Tibial nerve (tissue), 4 donors: Measurements from ENCODE around the gene PLA2G15. TPM values are rescaled to one million over a fixed set of nuclear protein-coding genes. Genes with fewer than 3 reads are reported as not detected.

Source experiments
- DNase-seq, 2 donors: peaks; one replicate each; pipeline ENCODE4 v3.0.0-alpha.2; 2019; ENCODE audit warnings: low spot score in 2 of 2
- H3K27ac ChIP-seq, 4 donors: fragments of 200-600 bp; sonication (generic) in 3 of 4; one replicate each; pipeline ENCODE4 v1.5.1; 2017 to 2019; ENCODE audit warnings: mild to moderate bottlenecking in 1 of 4
- H3K27me3 ChIP-seq, 2 donors: fragments of 200-600 bp; sonication (generic) in 1 of 2; one replicate each; pipeline versions ENCODE4 v1.5.1 to v1.6.0; 2017 to 2019
- H3K36me3 ChIP-seq, 3 donors: fragments of 200-600 bp; sonication (generic); one replicate each; pipeline ENCODE4 v1.5.1; 2018 to 2019
- H3K4me1 ChIP-seq, 4 donors: fragments of 200-600 bp; sonication (generic) in 3 of 4; one replicate each; pipeline ENCODE4 v1.5.1; 2017 to 2019
- H3K4me3 ChIP-seq, 4 donors: fragments of 200-600 bp; sonication (generic) in 3 of 4; one replicate each; pipeline ENCODE4 v1.5.1; 2017 to 2019; ENCODE audit warnings: mild to moderate bottlenecking in 1 of 4, moderate library complexity in 1 of 4
- H3K9me3 ChIP-seq, 4 donors: fragments of 200-600 bp; sonication (generic) in 3 of 4; one replicate each; pipeline ENCODE4 v1.5.1; 2017 to 2019
- CTCF ChIP-seq, 5 experiments: fragments of 200-600 bp in 3 of 5; fragments of 450-650 bp in 2 of 5; sonication (generic) in 3 of 5; IDR thresholded peaks; one replicate each; pipeline ENCODE4 v1.5.1; 2016 to 2019; ENCODE audit warnings: antibody characterized with exemption in 5 of 5, mild to moderate bottlenecking in 3 of 5, moderate library complexity in 2 of 5
- EP300 ChIP-seq, 2 donors: sonication (generic); formaldehyde crosslinking; IDR thresholded peaks; one replicate each; pipeline ENCODE4 v1.6.1; 2017; ENCODE audit warnings: antibody characterized with exemption in 2 of 2, mild to moderate bottlenecking in 1 of 2
- POLR2A ChIP-seq, 2 donors: fragments of 450-650 bp; IDR thresholded peaks; one replicate each; pipeline ENCODE4 v1.6.1; 2017; ENCODE audit warnings: antibody characterized with exemption in 2 of 2, mild to moderate bottlenecking in 2 of 2, moderate library complexity in 2 of 2
- WGBS, 2 donors: methylation state at CpG; one replicate each; pipeline ENCODE4 v1.1.5; 2018; 5-methylcytosine and 5-hydroxymethylcytosine counted together
- total RNA-seq, 4 donors: library from RNA; depleted of rRNA; stranded (reverse); fragments of >200 nt; gene quantifications; one replicate each; pipeline ENCODE4 v1.1.0, GENCODE V29; 2016

Gene PLA2G15
- total RNA-seq, 4 donors from 2014 or later = 26.0 to 51.3 (median 30.2) TPM

GRCh38 chr16:68257251-68257905 lies 12.2 kb downstream of the PLA2G15 start:
- H3K9me3 ChIP-seq = no peaks in the 10 kb centered on the region
- peak overlapping the region in 1 of 4 donors; percentile 45 for H3K27ac ChIP-seq
- no peak for TF ChIP-seq EP300 (IDR thresholded peaks at IDR 0.05)
- TF ChIP-seq CTCF (IDR thresholded peaks at IDR 0.05) = no peak
- TF ChIP-seq POLR2A (IDR thresholded peaks at IDR 0.05) = no peak
- H3K36me3 ChIP-seq = peaks cover 0 to 89% (median 11%) of the 10 kb centered on the region in 3 donors
- no peak for DNase-seq
- 72 to 76% methylated on average over 6 of the region's 6 CpGs for WGBS, 2 donors
- peaks cover 0 to 9% (median 2%) of the 10 kb centered on the region in 4 donors for H3K4me1 ChIP-seq
- no peaks in the 10 kb centered on the region for H3K27me3 ChIP-seq
- no peak overlapping the region for H3K4me3 ChIP-seq

- no peak for DNase-seq
- no peak for TF ChIP-seq CTCF (IDR thresholded peaks at IDR 0.05)
- no peak for TF ChIP-seq EP300 (IDR thresholded peaks at IDR 0.05)
- no peak for TF ChIP-seq POLR2A (IDR thresholded peaks at IDR 0.05)
- H3K9me3 ChIP-seq = no peaks in the 10 kb centered on the region
- peak overlapping the region in 1 of 4 donors; percentile 45 for H3K27ac ChIP-seq
- H3K4me1 ChIP-seq = peaks cover 0 to 9% (median 3%) of the 10 kb centered on the region in 4 donors
- H3K4me3 ChIP-seq = no peak overlapping the region
- WGBS, 2 donors = 55 to 65% methylated on average over 13 of the region's 13 CpGs
- H3K27me3 ChIP-seq = no peaks in the 10 kb centered on the region
- H3K36me3 ChIP-seq = peaks cover 0 to 81% (median 11%) of the 10 kb centered on the region in 3 donors
Observed at GRCh38 chr16:68257906-68258800, 13.0 kb downstream of the PLA2G15 start.

GRCh38 chr16:68259007-68259825 lies 14.0 kb downstream of the PLA2G15 start:
- Histone ChIP-seq H3K36me3 (peaks cover 0 to 71% (median 11%) of the 10 kb centered on the region in 3 donors), H3K4me1 (peaks cover 0 to 16% (median 7%) of the 10 kb centered on the region in 4 donors), H3K27ac (no peak overlapping the region), H3K27me3 (no peaks in the 10 kb centered on the region), H3K9me3 (no peaks in the 10 kb centered on the region), H3K4me3 (no peak overlapping the region)
- 83 to 90% methylated on average over 19 to 27 of the region's 27 CpGs for WGBS, 2 donors
- TF ChIP-seq EP300 (IDR thresholded peaks at IDR 0.05) (no peak), CTCF (IDR thresholded peaks at IDR 0.05) (no peak), POLR2A (IDR thresholded peaks at IDR 0.05) (no peak)
- no peak for DNase-seq

- WGBS, 2 donors = 36 to 48% methylated on average over 9 to 11 of the region's 11 CpGs
Observed at GRCh38 chr16:68263559-68264127, 18.5 kb downstream of the PLA2G15 start.

More at GRCh38 chr16:68263559-68264127, 18.5 kb downstream of the PLA2G15 start:
- peaks cover 0 to 36% (median 9%) of the 10 kb centered on the region in 4 donors for H3K4me1 ChIP-seq
- H3K4me3 ChIP-seq = peak overlapping the region; percentile 47 to 97 (median 86)
- no peaks in the 10 kb centered on the region for H3K27me3 ChIP-seq
- peaks cover 0 to 26% (median 5%) of the 10 kb centered on the region in 3 donors for H3K36me3 ChIP-seq
- H3K9me3 ChIP-seq = no peaks in the 10 kb centered on the region
- no peak for TF ChIP-seq POLR2A (IDR thresholded peaks at IDR 0.05)
- no peak for TF ChIP-seq EP300 (IDR thresholded peaks at IDR 0.05)
- DNase-seq = no peak
- H3K27ac ChIP-seq = peak overlapping the region; percentile 90 to 98 (median 94)
